Activated CD8-positive, alpha-beta T cell treated with anti-CD3 and anti-CD28 coated beads for 36 hours (primary cell): ENCODE measurements around the gene KCNK18. TPM values are rescaled to one million over a fixed set of nuclear protein-coding genes. Genes with fewer than 3 reads are reported as not detected.

Experiments
- ATAC-seq: fragments of 200-7000 bp; cut with Tn5 transposase; one replicate; pipeline ENCODE4 v1.10.0; 2021; ENCODE audit warnings: mild to moderate bottlenecking, moderate library complexity
- CTCF ChIA-PET: fragments of 350-600 bp; sonication (Branson Sonifier 250); formaldehyde crosslinking; loops from one replicate; lab custom pipeline; 2021; ENCODE audit warnings: antibody characterized with exemption; lab: Charles Lee
- POLR2A ChIA-PET: fragments of 350-600 bp; sonication (Branson Sonifier 250); formaldehyde crosslinking; loops from one replicate; lab custom pipeline; 2021; ENCODE audit warnings: antibody characterized with exemption; lab: Charles Lee
- DNase-seq: peaks from one replicate; pipeline ENCODE4 v3.0.0-alpha.2; 2020
- H3K27ac Mint-ChIP-seq: one replicate; pipeline ENCODE4 v1.8.0; 2021; ENCODE audit warnings: mild to moderate bottlenecking, mixed read lengths
- H3K27me3 Mint-ChIP-seq: one replicate; pipeline ENCODE4 v1.8.0; 2021; ENCODE audit warnings: mixed read lengths
- H3K36me3 Mint-ChIP-seq: one replicate; pipeline ENCODE4 v1.8.0; 2021; ENCODE audit warnings: low read depth, mixed read lengths
- H3K4me1 Mint-ChIP-seq: one replicate; pipeline ENCODE4 v1.8.0; 2021; ENCODE audit warnings: low read depth, mixed read lengths
- H3K4me3 Mint-ChIP-seq: one replicate; pipeline ENCODE4 v1.8.0; 2021; ENCODE audit warnings: mild to moderate bottlenecking, moderate library complexity, mixed read lengths
- H3K9me3 Mint-ChIP-seq: one replicate; pipeline ENCODE4 v1.8.0; 2021; ENCODE audit warnings: mixed read lengths
- CTCF ChIP-seq: fragments of 200-600 bp; IDR thresholded peaks from one replicate; pipeline ENCODE4 v1.8.0; 2022; ENCODE audit warnings: antibody characterized with exemption, mild to moderate bottlenecking
- intact Hi-C: fragments of 100-400 bp; cut with micrococcal nuclease; formaldehyde crosslinking; loops from one replicate; pipeline ENCODE4 v1.10.0; 2022
- total RNA-seq, 2 experiments: library from RNA; stranded (reverse); gene quantifications; one replicate each; pipeline ENCODE4 v1.2.3, GENCODE V29; 2021

The KCNK18 gene
- total RNA-seq, 2 experiments from 2014 or later = not detected

GRCh38 chr10:117188371-117188770, 8.9 kb upstream of the KCNK18 start:
- DNase-seq = no peak
- Mint-ChIP-seq H3K4me1 (no peaks in the 10 kb centered on the region), H3K4me3 (no peak overlapping the region), H3K9me3 (peaks cover 3% of the 10 kb centered on the region), H3K36me3 (no peaks in the 10 kb centered on the region), H3K27ac (no peak overlapping the region), H3K27me3 (peaks cover 2% of the 10 kb centered on the region)
- no peak for TF ChIP-seq CTCF
- intact Hi-C loops = no loop called here
- ChIA-PET POLR2A (no interaction called here), CTCF (interaction anchor here (1.1 kb wide), 2 partner anchors 28 to 53 kb away, joined by 3 to 5 read pairs; no protein-coding TSS in a partner anchor)
- no peak for ATAC-seq

- ChIA-PET POLR2A (no interaction called here), CTCF (no interaction called here)
- peaks cover 3% of the 10 kb centered on the region for H3K9me3 Mint-ChIP-seq
Observed at GRCh38 chr10:117189557-117189956, 7.7 kb upstream of the KCNK18 start.

DNA sequence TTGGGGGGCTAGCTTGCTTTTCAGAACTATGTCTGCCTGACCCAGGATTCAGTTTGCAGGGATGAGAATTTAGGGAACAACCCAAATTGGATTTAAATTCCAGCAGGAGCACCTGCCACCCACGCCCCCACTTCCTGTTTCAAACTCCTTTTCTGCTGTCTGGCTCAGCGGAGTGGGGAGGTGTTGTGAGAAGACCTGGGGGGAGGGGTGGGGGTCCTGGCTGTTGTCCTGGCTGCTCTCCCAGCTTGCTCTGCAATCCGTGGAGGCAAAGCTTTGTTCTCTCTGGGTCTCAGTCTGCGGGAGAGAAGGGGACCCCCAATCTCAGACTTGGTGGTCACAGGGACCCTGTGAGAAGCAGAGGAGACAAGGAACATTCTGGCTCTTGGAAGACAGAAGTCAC, 799 bp downstream of the KCNK18 start:
- H3K36me3 Mint-ChIP-seq = no peaks in the 10 kb centered on the region
- ChIA-PET POLR2A (no interaction called here), CTCF (no interaction called here)
- DNase-seq = no peak
- TF ChIP-seq CTCF = no peak
- intact Hi-C loops = no loop called here
- H3K27ac Mint-ChIP-seq = no peak overlapping the region
- no peaks in the 10 kb centered on the region for H3K4me1 Mint-ChIP-seq
- H3K27me3 Mint-ChIP-seq = peaks cover 8% of the 10 kb centered on the region
- H3K4me3 Mint-ChIP-seq = no peak overlapping the region
- ATAC-seq = no peak
- H3K9me3 Mint-ChIP-seq = no peaks in the 10 kb centered on the region

More at GRCh38 chr10:117189557-117189956, 7.7 kb upstream of the KCNK18 start:
- no peak for DNase-seq
- intact Hi-C loops = no loop called here
- ATAC-seq = no peak
- H3K4me1 Mint-ChIP-seq = no peaks in the 10 kb centered on the region
- no peak for TF ChIP-seq CTCF
- H3K27ac Mint-ChIP-seq = no peak overlapping the region
- no peaks in the 10 kb centered on the region for H3K36me3 Mint-ChIP-seq
- H3K27me3 Mint-ChIP-seq = peaks cover 4% of the 10 kb centered on the region
- H3K4me3 Mint-ChIP-seq = no peak overlapping the region

DNA sequence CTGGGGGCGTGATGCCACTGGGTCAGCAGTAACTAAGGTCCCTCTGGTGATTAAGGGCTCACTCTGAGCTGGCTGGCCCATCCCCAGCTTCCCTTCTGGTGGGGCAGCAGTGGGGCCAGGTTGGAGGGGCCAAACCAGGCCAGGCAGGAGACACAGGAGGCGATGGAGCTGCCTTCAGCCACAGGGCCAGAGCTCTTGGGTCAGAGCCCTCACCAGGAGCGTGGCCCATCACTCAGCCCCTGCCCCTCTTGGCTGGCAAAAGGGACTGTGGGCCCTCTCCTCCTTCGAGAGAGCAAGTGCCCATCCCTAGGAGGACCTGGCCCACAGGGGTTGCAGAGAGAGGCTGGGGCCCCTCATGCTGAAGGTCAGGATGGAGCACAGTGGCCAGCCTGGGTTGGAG, 4.5 kb downstream of the KCNK18 start:
- POLR2A ChIA-PET = no interaction called here
- no peak for TF ChIP-seq CTCF
- Mint-ChIP-seq H3K36me3 (no peaks in the 10 kb centered on the region), H3K27me3 (peaks cover 5% of the 10 kb centered on the region), H3K27ac (no peak overlapping the region), H3K9me3 (peaks cover 2% of the 10 kb centered on the region), H3K4me3 (no peak overlapping the region), H3K4me1 (no peaks in the 10 kb centered on the region)
- ATAC-seq = no peak
- intact Hi-C loops = no loop called here
- DNase-seq = no peak
- CTCF ChIA-PET = interaction anchor here (0.9 to 1.1 kb wide), 2 partner anchors 14 to 15 kb away, joined by 3 read pairs; no protein-coding TSS in a partner anchor

GRCh38 chr10:117204316-117204715, 7.0 kb downstream of the KCNK18 start:
- no peak for TF ChIP-seq CTCF
- Mint-ChIP-seq H3K36me3 (no peaks in the 10 kb centered on the region), H3K4me1 (no peaks in the 10 kb centered on the region), H3K27ac (no peak overlapping the region), H3K4me3 (no peak overlapping the region), H3K27me3 (peaks cover 15% of the 10 kb centered on the region), H3K9me3 (peaks cover 2% of the 10 kb centered on the region)
- DNase-seq = no peak
- ChIA-PET CTCF (interaction anchor here (2.5 kb wide), 1 partner anchor 13 kb away, joined by 13 read pairs; no protein-coding TSS in a partner anchor), POLR2A (no interaction called here)
- intact Hi-C loops = no loop called here
- ATAC-seq = no peak
